Colonic mucosa (tissue), 4 donors: ENCODE data around the gene C17orf50. TPM values are rescaled to one million over a fixed set of nuclear protein-coding genes. Genes with fewer than 3 reads are reported as not detected.
"Not testable (repeated sequence)": the region's sequence is repeated elsewhere in the genome, so short reads cannot be mapped to it uniquely, and the experiment has no call there.

Experiments
- DNase-seq: peaks from one replicate; pipeline ENCODE4 v3.0.0-alpha.2; 2020
- H3K27ac ChIP-seq: fragments of 200-600 bp; one replicate; pipeline ENCODE4 v1.8.0; 2021
- H3K27me3 ChIP-seq: fragments of 200-600 bp; one replicate; pipeline ENCODE4 v1.8.0; 2021
- H3K36me3 ChIP-seq: fragments of 200-600 bp; one replicate; pipeline ENCODE4 v1.8.0; 2021
- H3K4me1 ChIP-seq: fragments of 200-600 bp; one replicate; pipeline ENCODE4 v1.8.0; 2021; ENCODE audit warnings: mild to moderate bottlenecking
- H3K4me3 ChIP-seq: fragments of 200-600 bp; one replicate; pipeline ENCODE4 v1.8.0; 2021
- H3K9ac ChIP-seq, 2 donors: one replicate each; pipeline ENCODE4 v1.7.0; 2013; ENCODE audit warnings: control low read depth in 2 of 2, low read depth in 2 of 2, low read length in 2 of 2
- H3K9me3 ChIP-seq: fragments of 200-600 bp; one replicate; pipeline ENCODE4 v1.8.0; 2021
- CTCF ChIP-seq: fragments of 200-600 bp; IDR thresholded peaks from one replicate; pipeline ENCODE4 v1.8.0; 2022; ENCODE audit warnings: antibody characterized with exemption, mild to moderate bottlenecking
- intact Hi-C: fragments of 100-400 bp; cut with DNase I; formaldehyde crosslinking; loops from one replicate; pipeline ENCODE4 v1.14.1; 2022
- total RNA-seq, 2 donors: library from RNA; stranded (reverse); fragmentation: NEBNext Ultra II Directional in 1 of 2; extraction: Animal tissue kit (Norgen Biotek cat#: 25700) in 1 of 2; gene quantifications; one replicate each; pipeline ENCODE4 v1.2.1, GENCODE V29; 2021
- donor health status: healthy.
- donor health status: DM: no; HTN: no; CAD: no.
- donor health status: DM: no; HTN: no; CAD: no.

C17orf50 gene
- total RNA-seq, 2 donors from 2014 or later: not detected

GRCh38 chr17:35749560-35750412 is 10.9 kb upstream of the C17orf50 start:
- Histone ChIP-seq H3K27ac (no peak overlapping the region), H3K4me1 (no peaks in the 10 kb centered on the region), H3K36me3 (no peaks in the 10 kb centered on the region), H3K9ac (no peak overlapping the region), H3K4me3 (no peak overlapping the region), H3K9me3 (no peaks in the 10 kb centered on the region), H3K27me3 (peaks cover 31% of the 10 kb centered on the region)
- no peak for TF ChIP-seq CTCF
- intact Hi-C loops: loop anchor here (5.0 kb wide), 1 partner anchor 137 kb away; no protein-coding TSS in a partner anchor
- no peak for DNase-seq

GRCh38 chr17:35750526-35751395 is 9.9 kb upstream of the C17orf50 start:
- H3K4me3 ChIP-seq: no peak overlapping the region
- intact Hi-C loops: no loop called here
- H3K27ac ChIP-seq: no peak overlapping the region
- no peak for TF ChIP-seq CTCF
- peaks cover 31% of the 10 kb centered on the region for H3K27me3 ChIP-seq
- no peak for DNase-seq
- H3K36me3 ChIP-seq: no peaks in the 10 kb centered on the region
- H3K9me3 ChIP-seq: no peaks in the 10 kb centered on the region
- H3K4me1 ChIP-seq: no peaks in the 10 kb centered on the region
- H3K9ac ChIP-seq: no peak overlapping the region

- H3K36me3 ChIP-seq, H3K4me3 ChIP-seq, H3K4me1 ChIP-seq, intact Hi-C loops, H3K9me3 ChIP-seq, DNase-seq, H3K27ac ChIP-seq, H3K9ac ChIP-seq: not testable (repeated sequence)
- H3K27me3 ChIP-seq: peaks cover 31% of the 10 kb centered on the region
Measured at GRCh38 chr17:35751541-35751940, 9.1 kb upstream of the C17orf50 start.

GRCh38 chr17:35752471-35752870 is 8.2 kb upstream of the C17orf50 start:
- H3K27ac ChIP-seq: no peak overlapping the region
- H3K27me3 ChIP-seq: peaks cover 31% of the 10 kb centered on the region

GRCh38 chr17:35752945-35753764 is 7.5 kb upstream of the C17orf50 start, which contains the start of gene GAS2L2:
TSS of gene GAS2L2 (minus strand) at chr17:35753239. CDS start at chr17:35752850, 389 bp downstream.
- H3K4me3 ChIP-seq: no peak within 1 kb of the TSS
- H3K4me1 ChIP-seq: no peaks in the 10 kb centered on the region
- no peak within 1 kb of the TSS for H3K9ac ChIP-seq
- no peak for DNase-seq
- H3K36me3 ChIP-seq: no peaks in the 10 kb centered on the region
- H3K27me3 ChIP-seq: peaks cover 29% of the 10 kb centered on the region
- no peak for TF ChIP-seq CTCF
- intact Hi-C loops: no loop called here
- no peak within 1 kb of the TSS for H3K27ac ChIP-seq
- H3K9me3 ChIP-seq: no peaks in the 10 kb centered on the region

More at GRCh38 chr17:35752471-35752870, 8.2 kb upstream of the C17orf50 start:
- DNase-seq: no peak
- intact Hi-C loops: no loop called here
- TF ChIP-seq CTCF: no peak
- Histone ChIP-seq H3K36me3 (no peaks in the 10 kb centered on the region), H3K9me3 (no peaks in the 10 kb centered on the region), H3K4me1 (no peaks in the 10 kb centered on the region), H3K4me3 (no peak overlapping the region), H3K9ac (no peak overlapping the region)
